ENCODE results near the gene SIL1. TPM values are rescaled to one million over a fixed set of nuclear protein-coding genes. Genes with fewer than 3 reads are reported as not detected.

The SIL1 gene
- total and polyA plus RNA-seq, 2 of the 8 experiments (the other 6 are each of a cell fraction or from before 2014, with no cell fraction given) = 8.3 to 12.8 TPM

- TF ChIP-seq GTF2F1 (IDR thresholded peaks at IDR 0.05; ENCODE audit: borderline replicate concordance, low read depth, low read length) (no peak), ASH2L (IDR thresholded peaks at IDR 0.05; ENCODE audit: low read length) (no peak), YY1 (IDR thresholded peaks at IDR 0.05; ENCODE audit: low read depth, low read length) (no peak), TCF12 (IDR thresholded peaks at IDR 0.05; ENCODE audit: low read depth, low read length) (no peak), TEAD4 (IDR thresholded peaks at IDR 0.05; ENCODE audit: low read depth, low read length) (no peak), KDM4A (IDR thresholded peaks at IDR 0.05; ENCODE audit: low read depth, low read length, severe bottlenecking) (no peak), CEBPB (IDR thresholded peaks at IDR 0.05; ENCODE audit: low read depth, low read length) (no peak), CBX5 (IDR thresholded peaks at IDR 0.05; ENCODE audit: low read depth, low read length) (no peak)
These were observed 12.6 kb downstream of the SIL1 start (continued) for GRCh38 chr5:139185589-139185988.
